Measurements from ENCODE around the gene VPS54. TPM values are rescaled to one million over a fixed set of nuclear protein-coding genes. Genes with fewer than 3 reads are reported as not detected.
"Not testable (repeated sequence)": the region's sequence is repeated elsewhere in the genome, so short reads cannot be mapped to it uniquely, and the experiment has no call there.

Gene VPS54
- total RNA-seq, 1 experiment from 2014 or later, result 12.6 TPM

- not testable (repeated sequence) for DNase-seq (ENCODE audit: low read depth)
Observed at GRCh38 chr2:63994329-63995070, 24.7 kb downstream of the VPS54 start.

DNA sequence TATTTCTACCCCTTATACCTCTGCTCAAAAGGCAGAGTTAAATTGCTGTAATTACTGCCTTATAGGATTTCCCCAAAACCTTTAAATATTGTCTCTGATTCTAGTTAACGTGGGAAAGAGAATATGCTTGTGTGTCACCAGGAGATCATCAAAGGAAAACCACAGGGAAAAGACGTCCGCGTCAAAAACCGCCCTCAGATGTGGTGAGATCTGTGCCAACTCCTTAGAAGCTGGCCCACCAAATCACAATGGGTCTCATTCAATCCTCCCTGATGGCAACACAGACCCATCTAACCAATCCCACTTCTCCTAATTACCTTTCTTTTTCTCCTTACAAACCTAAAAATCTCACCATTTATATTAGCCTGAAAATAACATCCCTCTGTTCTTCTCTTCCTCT, 25.4 kb downstream of the VPS54 start:
- DNase-seq (ENCODE audit: low read depth), result no peak

GRCh38 chr2:63993130-63993584, 26.1 kb downstream of the VPS54 start:
- DNase-seq (ENCODE audit: low read depth), result not testable (repeated sequence)

DNA sequence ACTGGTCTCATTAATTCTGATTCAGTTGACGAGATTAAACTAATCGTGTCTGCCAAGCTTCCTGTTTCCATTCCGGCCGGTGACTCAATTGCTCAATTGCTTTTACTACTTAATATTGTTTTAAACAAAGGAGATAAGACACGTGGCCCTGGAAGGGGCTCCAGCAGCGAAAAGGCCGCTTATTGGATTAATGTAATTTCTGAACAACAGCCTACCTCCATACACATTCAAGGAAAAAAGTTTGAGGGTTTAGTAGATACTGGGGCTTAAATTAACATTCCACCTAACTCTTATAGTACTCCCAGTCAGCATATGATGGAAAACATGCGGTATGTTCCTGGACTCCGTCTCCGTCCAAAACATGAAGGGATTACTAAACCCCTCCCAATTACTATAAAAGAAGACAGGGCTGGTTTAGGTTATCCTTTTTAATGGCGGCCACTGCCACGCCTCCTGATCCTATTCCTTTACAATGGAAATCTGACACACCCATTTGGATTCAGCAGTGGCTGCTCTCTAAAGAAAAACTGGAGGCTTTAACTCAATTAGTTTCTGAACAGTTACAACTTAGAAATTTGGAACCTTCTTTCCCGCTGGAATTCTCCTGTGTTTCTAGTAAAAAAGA, 27.1 kb downstream of the VPS54 start:
- no peak for DNase-seq (ENCODE audit: low read depth)

DNA sequence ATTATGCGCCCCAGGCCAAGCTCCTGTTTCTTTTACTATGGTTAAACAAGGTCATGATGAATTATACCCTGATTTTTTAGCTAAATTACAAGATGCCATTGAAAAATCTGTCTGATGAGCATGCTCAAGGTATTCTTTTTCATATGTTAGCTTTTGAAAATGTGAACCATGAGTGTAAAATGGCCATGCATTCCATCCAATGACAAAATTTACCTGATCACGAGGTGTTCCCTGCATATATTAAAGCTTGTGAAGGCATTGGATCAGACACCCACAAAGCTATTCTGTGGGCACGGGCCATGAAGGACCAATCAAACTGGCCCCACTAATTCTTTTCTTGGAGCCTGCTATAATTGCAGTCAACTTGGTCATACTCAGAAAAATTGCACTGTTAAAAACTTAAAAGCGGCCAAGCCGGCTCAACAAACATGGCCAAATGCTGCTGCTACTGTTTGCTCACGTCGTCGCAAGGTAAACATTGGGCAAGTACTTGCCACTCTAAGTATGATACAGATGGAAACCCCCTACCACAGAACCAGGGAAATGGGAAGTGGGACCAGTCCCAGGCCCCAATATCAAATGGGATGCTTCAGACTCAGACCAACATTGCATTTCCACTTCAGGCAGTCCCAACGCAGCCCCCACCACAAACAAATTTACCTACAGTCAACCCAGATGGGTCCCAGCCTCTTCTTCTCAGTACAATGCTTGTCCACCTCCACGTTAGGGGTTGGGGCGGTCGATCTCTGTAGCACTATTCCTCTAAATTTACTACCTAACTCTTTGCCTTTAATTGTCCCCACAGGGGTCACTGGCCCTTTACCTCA, 27.8 kb downstream of the VPS54 start:
- DNase-seq (ENCODE audit: low read depth), result not testable (repeated sequence)

GRCh38 chr2:63990072-63990471, 29.2 kb downstream of the VPS54 start:
- no peak for DNase-seq (ENCODE audit: low read depth)

- DNase-seq (ENCODE audit: low read depth), result not testable (repeated sequence)
Observed at GRCh38 chr2:63988842-63989436, 30.3 kb downstream of the VPS54 start.

DNA sequence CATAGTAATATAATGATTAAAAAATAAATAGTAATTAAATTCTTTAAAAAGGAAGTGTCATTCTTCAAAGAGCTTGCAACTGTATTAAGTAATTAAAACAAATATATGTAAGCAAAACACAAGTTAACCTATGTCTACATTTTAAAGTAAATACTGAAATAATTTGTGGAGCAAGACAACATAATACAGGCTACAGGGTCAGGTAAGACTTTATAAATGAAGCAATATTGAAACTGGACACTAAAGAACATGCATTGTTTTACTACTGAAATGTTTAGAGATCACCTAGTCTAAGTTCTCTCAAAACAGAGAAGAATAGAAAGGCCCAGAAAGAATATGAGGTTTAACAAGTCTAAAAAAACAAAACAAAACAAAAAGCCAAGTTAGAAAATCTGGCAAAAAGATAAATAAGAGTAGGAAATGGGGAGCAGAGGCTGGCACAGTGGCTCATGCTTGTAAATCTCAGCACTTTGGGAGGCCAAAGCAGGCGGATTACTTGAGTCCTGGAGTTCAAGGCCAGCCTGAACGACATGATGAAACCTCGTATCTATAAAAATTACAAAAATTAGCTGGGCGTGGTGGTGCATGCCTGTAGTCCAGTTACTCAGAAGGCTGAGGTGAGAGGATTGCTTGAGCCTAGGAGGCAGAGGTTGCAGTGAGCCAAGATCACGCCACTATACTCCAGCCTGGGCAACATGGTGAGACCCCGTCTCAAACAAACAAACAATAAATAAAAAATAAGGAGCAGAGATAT, 34.4 kb downstream of the VPS54 start:
- no peak for DNase-seq (ENCODE audit: low read depth)

- no peak for DNase-seq (ENCODE audit: low read depth)
Observed at GRCh38 chr2:63983986-63984605, 35.1 kb downstream of the VPS54 start.

DNA sequence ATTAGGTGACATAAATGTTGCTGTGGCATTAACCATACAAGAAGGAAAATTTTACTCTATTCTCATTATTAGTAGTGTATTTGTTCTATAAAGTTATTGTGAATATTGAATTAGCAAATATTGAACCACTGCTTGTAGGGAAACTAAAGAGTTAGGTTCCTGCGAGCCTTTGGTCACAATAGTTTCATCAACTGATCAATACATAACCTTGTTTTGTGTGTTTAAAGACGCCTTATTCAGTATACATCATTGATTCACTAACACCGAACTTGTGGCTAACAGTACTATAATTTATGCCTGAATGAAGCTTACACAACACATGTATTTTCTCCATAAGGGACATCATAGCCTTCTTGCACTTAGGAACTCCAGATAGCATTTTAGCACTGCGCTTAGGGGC, 36.9 kb downstream of the VPS54 start:
- DNase-seq (ENCODE audit: low read depth), result no peak

- DNase-seq (ENCODE audit: low read depth), result no peak
Observed at GRCh38 chr2:63981702-63982103, 37.5 kb downstream of the VPS54 start.

DNA sequence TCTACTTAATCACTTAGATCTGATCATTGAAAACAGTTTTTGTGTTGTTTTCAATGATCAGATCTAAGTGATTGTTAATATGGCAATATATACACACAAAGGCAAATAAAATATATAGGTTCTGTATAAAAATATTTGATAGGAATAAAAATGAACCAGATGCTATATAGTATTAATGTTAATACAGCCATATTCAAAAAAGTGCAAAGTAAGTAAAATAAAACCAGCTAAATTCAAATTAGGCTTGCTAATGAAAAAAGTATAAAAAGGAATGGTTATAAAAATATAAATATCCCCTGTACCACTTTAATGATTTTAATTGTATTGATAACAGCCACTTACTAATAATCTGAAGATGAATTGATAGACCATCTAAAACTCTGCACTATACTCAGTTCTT, 38.4 kb downstream of the VPS54 start:
- no peak for DNase-seq (ENCODE audit: low read depth)

DNA sequence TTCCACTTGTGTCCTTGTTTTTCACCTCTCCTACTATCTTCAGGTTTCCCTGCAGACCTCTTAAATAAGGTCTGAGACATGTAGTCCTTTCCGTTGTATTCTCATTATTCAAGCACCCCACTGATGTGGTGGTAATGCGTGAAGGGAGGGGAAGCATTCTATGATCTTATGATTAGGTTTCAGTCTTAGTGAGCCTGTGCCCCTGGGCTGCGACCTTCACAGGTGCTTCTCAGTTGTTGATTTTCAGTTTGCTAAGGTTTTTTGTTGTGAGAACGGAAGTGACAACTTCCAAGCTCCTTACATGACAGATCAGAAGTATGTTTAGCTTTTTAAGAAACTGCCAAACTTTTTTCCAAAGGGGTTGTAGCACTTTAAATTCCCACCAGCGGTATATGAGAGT, 41.3 kb downstream of the VPS54 start:
- no peak for DNase-seq (ENCODE audit: low read depth)

GRCh38 chr2:63976125-63976510, 43.1 kb downstream of the VPS54 start:
- no peak for DNase-seq (ENCODE audit: low read depth)

GRCh38 chr2:63975437-63976124, 43.6 kb downstream of the VPS54 start:
- peak; percentile 7 for DNase-seq (ENCODE audit: low read depth)

- not testable (repeated sequence) for DNase-seq (ENCODE audit: low read depth)
Observed at GRCh38 chr2:63975036-63975435, 44.2 kb downstream of the VPS54 start.

DNA sequence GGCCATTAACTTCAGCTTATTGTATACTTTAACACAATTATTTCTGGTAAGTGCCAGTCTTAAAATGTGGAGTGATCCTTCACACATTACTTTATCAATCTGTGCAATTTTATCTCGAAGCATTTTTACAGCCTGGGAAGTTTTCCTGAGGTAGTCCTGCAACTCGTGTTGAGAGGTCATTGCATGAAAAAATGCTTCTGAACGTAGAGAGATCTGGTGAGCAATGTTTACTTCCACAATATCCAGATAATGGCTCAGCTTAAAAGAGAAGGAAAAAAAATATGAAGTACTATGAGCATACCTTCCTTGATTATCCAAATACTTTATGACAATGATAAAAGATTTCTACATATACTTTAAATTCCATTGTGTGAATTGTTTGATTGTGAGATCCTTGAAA, 57.0 kb downstream of the VPS54 start:
- DNase-seq (ENCODE audit: low read depth), result no peak

DNA sequence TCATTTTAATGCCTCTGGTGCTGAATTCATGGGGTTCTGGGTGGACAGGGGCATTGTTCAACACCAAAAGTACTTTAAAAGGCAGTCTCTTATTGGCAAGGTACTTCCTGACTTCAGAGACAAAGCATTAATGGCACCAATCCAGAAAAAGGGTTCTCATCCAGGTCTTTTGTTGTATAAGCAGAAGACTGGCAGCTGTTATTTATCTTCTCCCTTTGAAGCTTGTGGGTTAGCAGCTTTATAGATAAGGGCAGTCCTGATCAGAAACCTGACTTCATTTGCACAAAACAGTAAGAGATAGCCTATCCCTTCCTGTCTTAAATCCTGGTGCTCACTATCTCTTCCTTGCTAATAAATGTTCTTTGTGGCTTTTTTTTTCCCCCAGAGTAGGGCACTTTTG, 68.8 kb downstream of the VPS54 start:
- DNase-seq (ENCODE audit: low read depth), result no peak

DNA sequence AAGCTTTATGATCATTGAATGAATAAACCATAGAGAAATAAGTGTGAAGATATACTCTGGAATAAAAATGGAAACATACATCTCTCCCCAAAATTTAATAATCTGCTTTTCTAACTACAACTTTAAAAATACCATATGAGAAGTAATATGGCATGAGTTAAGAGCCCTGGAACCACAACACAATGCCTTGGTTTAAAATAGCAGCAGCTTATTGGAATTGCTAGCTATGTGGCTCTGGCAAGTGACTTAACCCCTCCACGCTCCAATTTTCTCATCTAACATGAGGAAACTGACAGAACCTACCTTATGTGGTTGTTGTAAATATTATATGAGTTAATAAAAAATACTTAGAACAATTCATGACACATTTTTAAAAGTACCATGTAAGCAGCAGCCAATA, 76.4 kb downstream of the VPS54 start:
- no peak for DNase-seq (ENCODE audit: low read depth)

GRCh38 chr2:63932104-63932503, 87.1 kb downstream of the VPS54 start:
- not testable (repeated sequence) for DNase-seq (ENCODE audit: low read depth)
